Thyroid gland (tissue), 4 donors: ENCODE measurements around the gene ECHS1. TPM values are rescaled to one million over a fixed set of nuclear protein-coding genes. Genes with fewer than 3 reads are reported as not detected.
"Not testable (repeated sequence)": the region's sequence is repeated elsewhere in the genome, so short reads cannot be mapped to it uniquely, and the experiment has no call there.

Experiments used
- DNase-seq, 2 donors: peaks; one replicate each; pipeline ENCODE4 v3.0.0-alpha.2; 2019
- H3K27ac ChIP-seq, 3 donors: fragments of 200-600 bp; sonication (generic); 1 replicate in 2 of 3; 2 replicates in 1 of 3; pipeline ENCODE4 v1.5.1; 2016 to 2019; ENCODE audit warnings: mild to moderate bottlenecking in 1 of 3, moderate library complexity in 1 of 3
- H3K27me3 ChIP-seq: fragments of 200-600 bp; sonication (generic); one replicate; pipeline ENCODE4 v1.5.1; 2019
- H3K36me3 ChIP-seq, 2 donors: fragments of 200-600 bp; sonication (generic); one replicate each; pipeline ENCODE4 v1.5.1; 2016 to 2019
- H3K4me1 ChIP-seq, 2 donors: fragments of 200-600 bp; sonication (generic); one replicate each; pipeline ENCODE4 v1.5.1; 2017 to 2019
- H3K4me3 ChIP-seq, 3 donors: fragments of 200-600 bp; sonication (generic); replicated peaks in 1 of 3; 1 replicate in 2 of 3; 2 replicates in 1 of 3; pipeline ENCODE4 v1.5.1; 2016; ENCODE audit warnings: mild to moderate bottlenecking in 1 of 3
- H3K9me3 ChIP-seq: fragments of 200-600 bp; sonication (generic); one replicate; pipeline ENCODE4 v1.5.1; 2017
- CTCF ChIP-seq, 6 experiments: fragments of 200-600 bp in 3 of 6; fragments of 450-650 bp in 3 of 6; sonication (generic) in 3 of 6; IDR thresholded peaks; one replicate each; pipeline ENCODE4 v1.5.1; 2016 to 2019; ENCODE audit warnings: antibody characterized with exemption in 6 of 6, mild to moderate bottlenecking in 2 of 6, inconsistent platforms in 1 of 6, moderate library complexity in 1 of 6
- POLR2A ChIP-seq, 2 donors: fragments of 450-650 bp; IDR thresholded peaks; one replicate each; pipeline ENCODE4 v1.6.1; 2017; ENCODE audit warnings: antibody characterized with exemption in 2 of 2, mild to moderate bottlenecking in 2 of 2, moderate library complexity in 1 of 2
- WGBS, 2 donors: methylation state at CpG; one replicate each; pipeline ENCODE4 v1.1.5; 2017; 5-methylcytosine and 5-hydroxymethylcytosine counted together
- intact Hi-C: fragments of 100-400 bp; cut with DNase I; formaldehyde crosslinking; loops from one replicate; pipeline ENCODE4 v1.15.1; 2023
- total RNA-seq, 4 donors: library from RNA; depleted of rRNA; stranded (reverse); fragments of >200 nt; gene quantifications; one replicate each; pipeline ENCODE4 v1.2.3, GENCODE V29; 2016

The ECHS1 gene
- total RNA-seq, 4 donors from 2014 or later: 73.9 to 135 (median 99.5) TPM

- intact Hi-C loops: loop anchor here (5.0 kb wide), 1 partner anchor 66 kb away; no protein-coding TSS in a partner anchor
- H3K9me3 ChIP-seq: no peaks in the 10 kb centered on the region
- H3K4me3 ChIP-seq: peak overlapping the region; percentile 18 to 72 (median 71)
- TF ChIP-seq CTCF (IDR thresholded peaks at IDR 0.05) (no peak), POLR2A (IDR thresholded peaks at IDR 0.05) (peak; percentile 8 to 22)
- H3K4me1 ChIP-seq: peaks cover 16 to 19% of the 10 kb centered on the region in 2 donors
- peak overlapping the region in 2 of 3 donors; percentile 0 to 42 for H3K27ac ChIP-seq
- peak; percentile 59 to 63 for DNase-seq
- H3K36me3 ChIP-seq: no peaks in the 10 kb centered on the region
- 1% methylated on average over 33 to 50 of the region's 90 CpGs for WGBS, 2 donors
- H3K27me3 ChIP-seq: no peaks in the 10 kb centered on the region
Measured at GRCh38 chr10:133378251-133379096, 5.3 kb upstream of the ECHS1 start.

- Histone ChIP-seq H3K4me3 (peak overlapping the region; percentile 18 to 72 (median 71)), H3K36me3 (no peaks in the 10 kb centered on the region), H3K27me3 (no peaks in the 10 kb centered on the region), H3K9me3 (no peaks in the 10 kb centered on the region), H3K4me1 (peaks cover 16 to 19% of the 10 kb centered on the region in 2 donors), H3K27ac (peak overlapping the region in 2 of 3 donors; percentile 0 to 42)
- 8 to 44% methylated on average over 8 to 13 of the region's 20 CpGs for WGBS, 2 donors
- TF ChIP-seq CTCF (IDR thresholded peaks at IDR 0.05): no peak
- TF ChIP-seq POLR2A (IDR thresholded peaks at IDR 0.05): no peak
- DNase-seq: no peak
- intact Hi-C loops: loop anchor here (5.0 kb wide), 1 partner anchor 66 kb away; no protein-coding TSS in a partner anchor
Measured at GRCh38 chr10:133377818-133378250, 4.7 kb upstream of the ECHS1 start.

- DNase-seq: no peak
- no peaks in the 10 kb centered on the region for H3K36me3 ChIP-seq
- 82 to 94% methylated on average over 10 to 26 of the region's 30 CpGs for WGBS, 2 donors
- peaks cover 20 to 23% of the 10 kb centered on the region in 2 donors for H3K4me1 ChIP-seq
- TF ChIP-seq POLR2A (IDR thresholded peaks at IDR 0.05) (no peak), CTCF (IDR thresholded peaks at IDR 0.05) (no peak)
- intact Hi-C loops: loop anchor here (5.0 kb wide), 1 partner anchor 65 kb away; no protein-coding TSS in a partner anchor
- H3K9me3 ChIP-seq: no peaks in the 10 kb centered on the region
- H3K27ac ChIP-seq: no peak overlapping the region
- H3K4me3 ChIP-seq: no peak overlapping the region
- H3K27me3 ChIP-seq: no peaks in the 10 kb centered on the region
Measured at GRCh38 chr10:133377025-133377817, 4.1 kb upstream of the ECHS1 start.

GRCh38 chr10:133376183-133376582 lies 3.0 kb upstream of the ECHS1 start:
- intact Hi-C loops: loop anchor here (5.0 kb wide), 1 partner anchor 64 kb away; no protein-coding TSS in a partner anchor
- not testable (repeated sequence) for H3K36me3 ChIP-seq, H3K27me3 ChIP-seq, DNase-seq, H3K9me3 ChIP-seq, H3K27ac ChIP-seq, H3K4me3 ChIP-seq
- peaks cover 23 to 30% of the 10 kb centered on the region in 2 donors for H3K4me1 ChIP-seq
- 95 to 96% methylated on average over 5 of the region's 5 CpGs for WGBS, 2 donors

- no peak for TF ChIP-seq POLR2A (IDR thresholded peaks at IDR 0.05)
- TF ChIP-seq CTCF (IDR thresholded peaks at IDR 0.05): no peak
- no peaks in the 10 kb centered on the region for H3K27me3 ChIP-seq
- H3K27ac ChIP-seq: no peak overlapping the region
- H3K4me1 ChIP-seq: peaks cover 23 to 30% of the 10 kb centered on the region in 2 donors
- H3K36me3 ChIP-seq: peaks cover 0 to under 1% of the 10 kb centered on the region in 2 donors
- intact Hi-C loops: loop anchor here (5.0 kb wide), 1 partner anchor 63 kb away; no protein-coding TSS in a partner anchor
- no peak for DNase-seq
- no peaks in the 10 kb centered on the region for H3K9me3 ChIP-seq
- WGBS, 2 donors: 83 to 87% methylated on average over 12 of the region's 12 CpGs
- H3K4me3 ChIP-seq: no peak overlapping the region
Measured at GRCh38 chr10:133375357-133376115, 2.4 kb upstream of the ECHS1 start.
